SIG-M5 treated with dmso at 0.1 percent for 504 hours (cell line): ENCODE data around the gene LAMP5.

Experiments
- DNase-seq: peaks from one replicate; lab custom pipeline; 2025; ENCODE audit not compliant: unreplicated experiment; lab: John Stamatoyannopoulos, UW

LAMP5 gene

GRCh38 chr20:9578594-9578993 lies 64.2 kb downstream of the LAMP5 start:
- DNase-seq: no peak
